ENCODE results near the gene OTUD7B. TPM values are rescaled to one million over a fixed set of nuclear protein-coding genes. Genes with fewer than 3 reads are reported as not detected.
"Not testable (repeated sequence)": the region's sequence is repeated elsewhere in the genome, so short reads cannot be mapped to it uniquely, and the experiment has no call there.

OTUD7B gene
- total RNA-seq, 1 experiment from 2014 or later = 19.6 TPM

GRCh38 chr1:149963358-149963757 is 47.2 kb downstream of the OTUD7B start:
- intact Hi-C loops (cut with micrococcal nuclease; ENCODE audit: unreplicated experiment) = no loop called here
- Mint-ChIP-seq H3K36me3 (ENCODE audit: insufficient read depth, unreplicated experiment) (peaks cover 67% of the 10 kb centered on the region), H3K27me3 (ENCODE audit: insufficient read depth, unreplicated experiment) (no peaks in the 10 kb centered on the region), H3K4me3 (ENCODE audit: unreplicated experiment) (no peak overlapping the region), H3K4me1 (ENCODE audit: low read depth, unreplicated experiment) (no peaks in the 10 kb centered on the region), H3K27ac (ENCODE audit: unreplicated experiment) (no peak overlapping the region), H3K9me3 (ENCODE audit: unreplicated experiment) (no peaks in the 10 kb centered on the region)
- no TSS peak for BruUV-seq (replicated peaks)
- no peaks in the 10 kb centered on the region for H3K27me3 ChIP-seq (replicated peaks; ENCODE audit: control insufficient read depth, insufficient read depth, low read length)
- H3K4me1 ChIP-seq = no peaks in the 10 kb centered on the region
- TF ChIP-seq CTCF (IDR thresholded peaks at IDR 0.05; ENCODE audit: insufficient read depth in 1 of 2, low read depth in 1 of 2, low read length in 1 of 2, severe bottlenecking in 1 of 2, unreplicated experiment in 1 of 2) = no peak
- ChIA-PET CTCF (no interaction called here), POLR2A (interaction anchor here (0.5 kb wide), 1 partner anchor 566 kb away, joined by 5 read pairs; no protein-coding TSS in a partner anchor)
- H3K4me3 ChIP-seq (ENCODE audit: low read depth, low read length) = no peak overlapping the region
- H3K9me3 ChIP-seq = no peaks in the 10 kb centered on the region
- H3K36me3 ChIP-seq (ENCODE audit: control insufficient read depth, insufficient read depth, low read length) = peaks cover 8% of the 10 kb centered on the region; the same call in 1 of the 2 replicates
- DNase-seq = no peak

- Histone ChIP-seq H3K4me3 (ENCODE audit: low read depth, low read length) (no peak overlapping the region), H3K9me3 (no peaks in the 10 kb centered on the region), H3K36me3 (ENCODE audit: control insufficient read depth, insufficient read depth, low read length) (peaks cover 8% of the 10 kb centered on the region; the same call in 1 of the 2 replicates), H3K27me3 (replicated peaks; ENCODE audit: control insufficient read depth, insufficient read depth, low read length) (no peaks in the 10 kb centered on the region), H3K4me1 (no peaks in the 10 kb centered on the region)
- Mint-ChIP-seq H3K4me3 (ENCODE audit: unreplicated experiment) (no peak overlapping the region), H3K9me3 (ENCODE audit: unreplicated experiment) (no peaks in the 10 kb centered on the region), H3K27me3 (ENCODE audit: insufficient read depth, unreplicated experiment) (no peaks in the 10 kb centered on the region), H3K36me3 (ENCODE audit: insufficient read depth, unreplicated experiment) (peaks cover 73% of the 10 kb centered on the region), H3K27ac (ENCODE audit: unreplicated experiment) (no peak overlapping the region), H3K4me1 (ENCODE audit: low read depth, unreplicated experiment) (no peaks in the 10 kb centered on the region)
- no peak for TF ChIP-seq CTCF (IDR thresholded peaks at IDR 0.05; ENCODE audit: insufficient read depth in 1 of 2, low read depth in 1 of 2, low read length in 1 of 2, severe bottlenecking in 1 of 2, unreplicated experiment in 1 of 2)
- intact Hi-C loops (cut with micrococcal nuclease; ENCODE audit: unreplicated experiment) = loop anchor here (1.0 kb wide), 3 partner anchors 88 to 225 kb away; no protein-coding TSS in a partner anchor
- no peak for DNase-seq
- ChIA-PET POLR2A (interaction anchor here (0.5 kb wide), 1 partner anchor 566 kb away, joined by 5 read pairs; no protein-coding TSS in a partner anchor), CTCF (interaction anchor here (0.7 to 2.3 kb wide), 4 partner anchors 50 to 224 kb away, joined by 3 to 13 read pairs (median 8); no protein-coding TSS in a partner anchor)
- BruUV-seq (replicated peaks) = no TSS peak
Observed at GRCh38 chr1:149962736-149963135, 47.8 kb downstream of the OTUD7B start.

GRCh38 chr1:149962039-149962647 is 48.4 kb downstream of the OTUD7B start:
- Histone ChIP-seq H3K27me3 (replicated peaks; ENCODE audit: control insufficient read depth, insufficient read depth, low read length) (no peaks in the 10 kb centered on the region), H3K4me1 (no peaks in the 10 kb centered on the region), H3K36me3 (ENCODE audit: control insufficient read depth, insufficient read depth, low read length) (peaks cover 8% of the 10 kb centered on the region; the same call in 1 of the 2 replicates), H3K9me3 (no peaks in the 10 kb centered on the region), H3K4me3 (ENCODE audit: low read depth, low read length) (no peak overlapping the region)
- H3K27ac Mint-ChIP-seq (ENCODE audit: unreplicated experiment) = no peak overlapping the region
- ChIA-PET CTCF (interaction anchor here (0.7 to 2.3 kb wide), 4 partner anchors 50 to 225 kb away, joined by 3 to 13 read pairs (median 8); no protein-coding TSS in a partner anchor), POLR2A (no interaction called here)
- H3K4me1 Mint-ChIP-seq (ENCODE audit: low read depth, unreplicated experiment) = no peaks in the 10 kb centered on the region
- no peak overlapping the region for H3K4me3 Mint-ChIP-seq (ENCODE audit: unreplicated experiment)
- no TSS peak for BruUV-seq (replicated peaks)
- TF ChIP-seq CTCF (IDR thresholded peaks at IDR 0.05; ENCODE audit: insufficient read depth in 1 of 2, low read depth in 1 of 2, low read length in 1 of 2, severe bottlenecking in 1 of 2, unreplicated experiment in 1 of 2) = peak; percentile 69 to 84
- H3K36me3 Mint-ChIP-seq (ENCODE audit: insufficient read depth, unreplicated experiment) = peaks cover 76% of the 10 kb centered on the region
- H3K9me3 Mint-ChIP-seq (ENCODE audit: unreplicated experiment) = no peaks in the 10 kb centered on the region
- no peaks in the 10 kb centered on the region for H3K27me3 Mint-ChIP-seq (ENCODE audit: insufficient read depth, unreplicated experiment)
- intact Hi-C loops (cut with micrococcal nuclease; ENCODE audit: unreplicated experiment) = loop anchor here (1.0 kb wide), 3 partner anchors 88 to 225 kb away; no protein-coding TSS in a partner anchor
- DNase-seq = peak; percentile 59 to 69

- H3K4me1 Mint-ChIP-seq (ENCODE audit: low read depth, unreplicated experiment); H3K27ac Mint-ChIP-seq (ENCODE audit: unreplicated experiment); H3K4me3 Mint-ChIP-seq (ENCODE audit: unreplicated experiment); H3K4me3 ChIP-seq (ENCODE audit: low read depth, low read length); intact Hi-C loops (cut with micrococcal nuclease; ENCODE audit: unreplicated experiment); H3K9me3 Mint-ChIP-seq (ENCODE audit: unreplicated experiment); H3K27me3 Mint-ChIP-seq (ENCODE audit: insufficient read depth, unreplicated experiment); H3K4me1 ChIP-seq; DNase-seq; CTCF ChIA-PET; H3K9me3 ChIP-seq; H3K36me3 ChIP-seq (ENCODE audit: control insufficient read depth, insufficient read depth, low read length); H3K27me3 ChIP-seq (replicated peaks; ENCODE audit: control insufficient read depth, insufficient read depth, low read length); POLR2A ChIA-PET; BruUV-seq (replicated peaks): not testable (repeated sequence)
- H3K36me3 Mint-ChIP-seq (ENCODE audit: insufficient read depth, unreplicated experiment) = peaks cover 69% of the 10 kb centered on the region
Observed at GRCh38 chr1:149957548-149957947, 53.0 kb downstream of the OTUD7B start.
